PC-9 (cell line): Measurements from ENCODE around the gene SP6.

ENCODE experiments used
- CTCF ChIP-seq: fragments of 200-600 bp; sonication (generic); conservative IDR thresholded peaks from 2 replicates; pipeline ENCODE4 v1.6.1; 2017; ENCODE audit warnings: mixed run types, antibody characterized with exemption, mild to moderate bottlenecking, moderate library complexity
- EZH2 ChIP-seq: fragments of 200-600 bp; sonication (generic); IDR thresholded peaks from 2 replicates; pipeline ENCODE4 v1.8.0; 2017; ENCODE audit warnings: antibody characterized with exemption, low read depth

GRCh38 chr17:47873200-47874090 is 22.5 kb upstream of the SP6 start:
- TF ChIP-seq CTCF (no peak), EZH2 (no peak)
